Brain microvascular endothelial cell (primary cell): ENCODE results near the gene MAP4.
A peak's percentile ranks its signal among the peaks of the same experiment; 100 is the strongest.
"Not testable (repeated sequence)": the region's sequence is repeated elsewhere in the genome, so short reads cannot be mapped to it uniquely, and the experiment has no call there.

Experiments used
- DNase-seq: peaks from one replicate; pipeline ENCODE4 v3.0.0-alpha.2; 2020
- H3K27ac ChIP-seq: fragments of 250-450 bp; sonication (Bioruptor Pico); 2 replicates; pipeline ENCODE4 v1.5.1; 2020; ENCODE audit warnings: mild to moderate bottlenecking, moderate library complexity
- H3K27me3 ChIP-seq: fragments of 250-450 bp; sonication (Bioruptor Pico); replicated peaks from 2 replicates; pipeline ENCODE4 v1.5.1; 2020; ENCODE audit warnings: mild to moderate bottlenecking
- H3K36me3 ChIP-seq: fragments of 250-450 bp; sonication (Bioruptor Pico); replicated peaks from 2 replicates; pipeline ENCODE4 v1.5.1; 2020; ENCODE audit warnings: mild to moderate bottlenecking
- H3K4me3 ChIP-seq: 2 replicates; pipeline ENCODE4 v1.5.1; 2011; ENCODE audit warnings: low read depth, mild to moderate bottlenecking, control low read depth, low read length, moderate library complexity
- in situ Hi-C: cut with HindIII; loops from 2 replicates; pipeline ENCODE4 v1.10.0; 2017; ENCODE audit warnings: low sequenced_read_pairs, low pct_ligation_motif_present
- TF ChIP-seq, protein P1 (sequence below): IDR thresholded peaks from 2 replicates; pipeline ENCODE4 v1.5.1; 2011; ENCODE audit warnings: low read depth, mild to moderate bottlenecking, moderate library complexity, low read length, control low read depth, inconsistent platforms; ENCODE audit errors: missing control alignments

The MAP4 gene

GRCh38 chr3:48022178-48022577, 6.0 kb upstream of the MAP4 start:
- Histone ChIP-seq H3K36me3 (no peaks in the 10 kb centered on the region), H3K4me3 (no peak overlapping the region), H3K27ac (no peak overlapping the region), H3K27me3 (no peaks in the 10 kb centered on the region)
- in situ Hi-C loops: no loop called here
- TF ChIP-seq, protein P1, sequence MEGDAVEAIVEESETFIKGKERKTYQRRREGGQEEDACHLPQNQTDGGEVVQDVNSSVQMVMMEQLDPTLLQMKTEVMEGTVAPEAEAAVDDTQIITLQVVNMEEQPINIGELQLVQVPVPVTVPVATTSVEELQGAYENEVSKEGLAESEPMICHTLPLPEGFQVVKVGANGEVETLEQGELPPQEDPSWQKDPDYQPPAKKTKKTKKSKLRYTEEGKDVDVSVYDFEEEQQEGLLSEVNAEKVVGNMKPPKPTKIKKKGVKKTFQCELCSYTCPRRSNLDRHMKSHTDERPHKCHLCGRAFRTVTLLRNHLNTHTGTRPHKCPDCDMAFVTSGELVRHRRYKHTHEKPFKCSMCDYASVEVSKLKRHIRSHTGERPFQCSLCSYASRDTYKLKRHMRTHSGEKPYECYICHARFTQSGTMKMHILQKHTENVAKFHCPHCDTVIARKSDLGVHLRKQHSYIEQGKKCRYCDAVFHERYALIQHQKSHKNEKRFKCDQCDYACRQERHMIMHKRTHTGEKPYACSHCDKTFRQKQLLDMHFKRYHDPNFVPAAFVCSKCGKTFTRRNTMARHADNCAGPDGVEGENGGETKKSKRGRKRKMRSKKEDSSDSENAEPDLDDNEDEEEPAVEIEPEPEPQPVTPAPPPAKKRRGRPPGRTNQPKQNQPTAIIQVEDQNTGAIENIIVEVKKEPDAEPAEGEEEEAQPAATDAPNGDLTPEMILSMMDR: no peak
- DNase-seq: no peak

DNA sequence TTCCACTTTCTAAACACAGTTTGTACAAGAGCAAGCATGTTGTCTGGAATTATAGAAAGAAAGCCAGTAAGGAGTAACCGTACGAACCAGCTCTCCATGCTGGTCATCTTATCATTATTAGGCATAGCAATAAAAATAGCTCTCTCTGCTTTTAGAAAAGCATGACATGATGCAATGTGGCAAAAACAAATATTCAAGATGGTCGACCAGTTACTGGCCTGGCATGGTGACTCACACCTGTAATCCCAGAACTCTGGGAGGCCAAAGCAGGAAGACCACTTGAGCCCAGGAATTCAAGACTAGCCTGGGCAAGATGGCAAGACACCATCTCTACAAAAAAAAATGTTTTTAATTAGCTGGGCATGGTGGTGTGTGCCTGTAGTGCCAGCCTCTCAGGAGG, 2.6 kb upstream of the MAP4 start:
- Histone ChIP-seq H3K27me3 (no peaks in the 10 kb centered on the region), H3K36me3 (no peaks in the 10 kb centered on the region), H3K4me3 (no peak overlapping the region), H3K27ac (peak overlapping the region; percentile 39)
- DNase-seq: peak; percentile 68
- in situ Hi-C loops: no loop called here
- TF ChIP-seq, protein P1: no peak

DNA sequence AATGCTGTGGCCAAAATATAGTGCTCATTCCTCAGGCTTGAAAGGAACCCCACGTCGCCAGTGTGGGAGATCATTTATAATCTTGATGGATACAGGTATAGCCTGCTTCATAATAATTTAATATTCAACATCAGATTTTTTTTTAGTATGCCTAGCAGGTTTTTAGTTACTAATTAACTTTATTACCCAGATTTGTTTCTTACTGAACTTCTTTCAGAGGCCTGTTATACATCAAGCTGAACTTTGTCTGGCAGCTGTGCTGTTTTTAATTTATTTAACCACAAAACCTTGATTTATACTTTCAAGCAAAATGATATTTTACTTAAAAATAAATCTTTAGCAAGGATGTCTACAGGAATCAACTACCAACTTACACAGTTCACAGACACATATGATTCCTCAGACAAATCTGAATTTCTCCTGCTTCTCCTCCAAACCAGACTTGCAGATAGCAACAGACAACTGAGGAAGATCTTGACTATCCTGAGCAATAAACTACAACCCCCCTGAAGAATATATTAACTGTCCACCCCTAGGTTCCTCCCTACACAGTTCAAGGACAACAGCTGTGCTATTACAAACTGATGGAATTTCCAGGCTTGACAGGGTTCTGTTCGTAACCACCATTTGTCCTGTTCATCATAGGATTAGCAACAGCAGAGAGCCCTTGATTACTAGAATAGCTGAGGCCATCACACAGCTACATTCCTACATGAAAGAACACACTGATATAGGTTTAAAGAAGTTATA, 610 bp downstream of the MAP4 start:
- Histone ChIP-seq H3K27ac (peak overlapping the region; percentile 25), H3K4me3 (no peak overlapping the region), H3K27me3 (no peaks in the 10 kb centered on the region), H3K36me3 (no peaks in the 10 kb centered on the region)
- DNase-seq: no peak
- in situ Hi-C loops: no loop called here
- TF ChIP-seq, protein P1: no peak

GRCh38 chr3:48014358-48014757, 1.9 kb downstream of the MAP4 start:
- Histone ChIP-seq H3K36me3 (peaks cover under 1% of the 10 kb centered on the region), H3K27me3 (no peaks in the 10 kb centered on the region), H3K4me3 (no peak overlapping the region), H3K27ac (no peak overlapping the region)
- in situ Hi-C loops: no loop called here
- TF ChIP-seq, protein P1: no peak
- DNase-seq: no peak

- Histone ChIP-seq H3K4me3 (no peak overlapping the region), H3K27me3 (no peaks in the 10 kb centered on the region), H3K36me3 (peaks cover 10% of the 10 kb centered on the region), H3K27ac (peak overlapping the region; percentile 27)
- DNase-seq: peak; percentile 78
- TF ChIP-seq, protein P1: no peak
- in situ Hi-C loops: no loop called here
Observed at GRCh38 chr3:48013288-48013980, 2.8 kb downstream of the MAP4 start.

GRCh38 chr3:48012659-48013058, 3.6 kb downstream of the MAP4 start:
- Histone ChIP-seq H3K27me3 (no peaks in the 10 kb centered on the region), H3K36me3 (peaks cover 12% of the 10 kb centered on the region), H3K27ac (no peak overlapping the region), H3K4me3 (no peak overlapping the region)
- TF ChIP-seq, protein P1: no peak
- in situ Hi-C loops: no loop called here
- DNase-seq: no peak

- H3K4me3 ChIP-seq, H3K27me3 ChIP-seq, H3K27ac ChIP-seq, in situ Hi-C loops, DNase-seq: not testable (repeated sequence)
- H3K36me3 ChIP-seq: peaks cover 18% of the 10 kb centered on the region
Observed at GRCh38 chr3:48008066-48008465, 8.2 kb downstream of the MAP4 start.

DNA sequence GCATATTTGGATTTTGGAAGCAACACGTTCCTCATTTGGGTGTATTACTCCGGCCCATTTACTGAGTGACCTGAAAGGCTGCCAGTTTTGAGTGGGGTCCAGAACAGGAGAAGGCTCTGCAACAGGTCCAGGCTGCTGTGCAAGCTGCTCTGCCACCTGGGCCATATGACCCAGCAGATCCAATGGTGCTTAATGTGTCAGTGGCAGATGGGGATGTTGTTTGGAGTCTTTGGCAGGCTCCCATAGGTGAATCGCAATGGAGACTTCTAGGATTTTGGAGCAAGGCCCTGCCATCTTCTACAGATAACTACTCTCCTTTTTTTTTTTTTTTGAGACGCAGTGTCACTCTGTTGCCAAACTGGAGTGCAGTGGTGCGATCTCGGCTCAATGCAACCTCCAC, 8.9 kb downstream of the MAP4 start:
- in situ Hi-C loops: not testable (repeated sequence)
- H3K36me3 ChIP-seq: peaks cover 18% of the 10 kb centered on the region

More for the DNA sequence above, 8.9 kb downstream of the MAP4 start:
- DNase-seq, H3K27ac ChIP-seq, H3K27me3 ChIP-seq, H3K4me3 ChIP-seq: not testable (repeated sequence)
